HEK293 (cell line): ENCODE results near the gene MND1.
"Not testable (repeated sequence)": the region's sequence is repeated elsewhere in the genome, so short reads cannot be mapped to it uniquely, and the experiment has no call there.

Experiments used
- CTCF ChIA-PET: fragments of 350-600 bp; formaldehyde crosslinking; extraction: SDS; loops from one replicate; lab custom pipeline; 2021; ENCODE audit warnings: antibody characterized with exemption; lab: Yijun Ruan, JAX
- POLR2A ChIA-PET: fragments of 300-600 bp; formaldehyde crosslinking; extraction: SDS; loops from one replicate; lab custom pipeline; 2020; ENCODE audit warnings: antibody characterized with exemption, inconsistent platforms; lab: Yijun Ruan, JAX
- H3K27ac ChIP-seq: fragments of 200-500 bp; sonication (Bioruptor generic); 2 replicates; pipeline ENCODE4 v1.5.1; 2014; ENCODE audit warnings: low read depth, low read length, control low read depth, inconsistent platforms; ENCODE audit errors: extremely low read depth
- H3K36me3 ChIP-seq, 2 experiments: fragments of 200-500 bp in 1 of 2; sonication (Bioruptor generic) in 1 of 2; 1 replicate in 1 of 2; 2 replicates in 1 of 2; pipeline ENCODE4 v1.5.1; 2014 to 2017; ENCODE audit warnings: inconsistent platforms in 2 of 2, low read length in 2 of 2; ENCODE audit not compliant: control insufficient read depth in 2 of 2, insufficient read depth in 1 of 2
- H3K4me1 ChIP-seq: fragments of 200-500 bp; sonication (Bioruptor generic); 2 replicates; pipeline ENCODE4 v1.5.1; 2014; ENCODE audit warnings: mild to moderate bottlenecking, low read length, inconsistent platforms; ENCODE audit not compliant: control insufficient read depth, insufficient read depth
- H3K4me3 ChIP-seq: 2 replicates; pipeline ENCODE4 v1.5.1; 2011; ENCODE audit warnings: low read depth, mild to moderate bottlenecking, control low read depth, low read length, moderate library complexity
- H3K9me3 ChIP-seq: fragments of 200-500 bp; sonication (Bioruptor generic); 2 replicates; pipeline ENCODE4 v1.5.1; 2014; ENCODE audit warnings: low read depth, low read length, inconsistent platforms; ENCODE audit not compliant: control insufficient read depth, insufficient read depth
- EGR2 ChIP-seq: fragments of 450-650 bp; formaldehyde crosslinking; IDR thresholded peaks from 2 replicates; pipeline ENCODE4 v1.5.1; 2016; ENCODE audit warnings: low read depth, missing biosample characterization, missing genetic modification characterization
- GLI2 ChIP-seq: fragments of 450-650 bp; formaldehyde crosslinking; IDR thresholded peaks from 2 replicates; pipeline ENCODE4; 2017; ENCODE audit warnings: missing biosample characterization, missing genetic modification characterization, low read depth, borderline replicate concordance
- KLF10 ChIP-seq: fragments of 450-650 bp; IDR thresholded peaks from 2 replicates; pipeline ENCODE4 v1.5.1; 2018; ENCODE audit warnings: missing biosample characterization, mild to moderate bottlenecking, missing genetic modification characterization
- KLF16 ChIP-seq: fragments of 450-650 bp; formaldehyde crosslinking; IDR thresholded peaks from 2 replicates; pipeline ENCODE4 v1.5.1; 2017; ENCODE audit warnings: missing biosample characterization, missing genetic modification characterization
- MEIS1 ChIP-seq: sonication (generic); formaldehyde crosslinking; IDR thresholded peaks from 2 replicates; pipeline ENCODE4 v1.8.1; 2022; ENCODE audit warnings: missing genetic modification reagents, mild to moderate bottlenecking, borderline replicate concordance
- RBAK ChIP-seq: fragments of 450-650 bp; formaldehyde crosslinking; IDR thresholded peaks from 2 replicates; pipeline ENCODE4 v1.5.1; 2016; ENCODE audit warnings: missing biosample characterization, missing genetic modification characterization
- ZBTB26 ChIP-seq: fragments of 450-650 bp; formaldehyde crosslinking; optimal IDR thresholded peaks from 2 replicates; pipeline ENCODE3; 2016; ENCODE audit warnings: missing biosample characterization, mild to moderate bottlenecking, missing genetic modification characterization
- ZBTB48 ChIP-seq: fragments of 450-650 bp; formaldehyde crosslinking; IDR thresholded peaks from 2 replicates; pipeline ENCODE4 v1.5.1; 2016; ENCODE audit warnings: missing biosample characterization, missing genetic modification characterization
- ZNF114 ChIP-seq: fragments of 450-650 bp; formaldehyde crosslinking; IDR thresholded peaks from 2 replicates; pipeline ENCODE4 v1.5.0; 2017; ENCODE audit warnings: missing biosample characterization, missing genetic modification characterization
- ZNF133 ChIP-seq: fragments of 450-650 bp; formaldehyde crosslinking; IDR thresholded peaks from 2 replicates; pipeline ENCODE4 v1.5.1; 2016; ENCODE audit warnings: missing biosample characterization, missing genetic modification characterization
- ZNF146 ChIP-seq: fragments of 450-650 bp; formaldehyde crosslinking; IDR thresholded peaks from 2 replicates; pipeline ENCODE4 v1.5.1; 2016; ENCODE audit warnings: missing biosample characterization, missing genetic modification characterization
- ZNF155 ChIP-seq: fragments of 450-650 bp; formaldehyde crosslinking; IDR thresholded peaks from 2 replicates; pipeline ENCODE4 v1.5.1; 2016; ENCODE audit warnings: missing biosample characterization, missing genetic modification characterization
- ZNF280C ChIP-seq: fragments of 450-650 bp; formaldehyde crosslinking; IDR thresholded peaks from 2 replicates; pipeline ENCODE4 v1.5.1; 2016; ENCODE audit warnings: missing biosample characterization, missing genetic modification characterization
- ZNF366 ChIP-seq: fragments of 450-650 bp; formaldehyde crosslinking; conservative IDR thresholded peaks from 2 replicates; pipeline ENCODE4 v1.5.1; 2016; ENCODE audit warnings: missing biosample characterization, missing genetic modification characterization
- ZNF37A ChIP-seq: fragments of 450-650 bp; IDR thresholded peaks from 2 replicates; pipeline ENCODE4 v1.5.1; 2018; ENCODE audit warnings: missing biosample characterization, missing genetic modification characterization
- ZNF394 ChIP-seq: fragments of 450-650 bp; formaldehyde crosslinking; IDR thresholded peaks from 2 replicates; pipeline ENCODE4 v1.5.1; 2016; ENCODE audit warnings: missing biosample characterization, missing genetic modification characterization, mild to moderate bottlenecking, moderate library complexity, borderline replicate concordance
- ZNF473 ChIP-seq: fragments of 450-650 bp; formaldehyde crosslinking; IDR thresholded peaks from 2 replicates; pipeline ENCODE4 v1.5.1; 2017; ENCODE audit warnings: missing biosample characterization, missing genetic modification characterization
- ZNF561 ChIP-seq: fragments of 450-650 bp; IDR thresholded peaks from 2 replicates; pipeline ENCODE4 v1.5.1; 2018; ENCODE audit warnings: missing biosample characterization, missing genetic modification characterization, borderline replicate concordance
- ZNF580 ChIP-seq: fragments of 450-650 bp; formaldehyde crosslinking; IDR thresholded peaks from 2 replicates; pipeline ENCODE4 v1.5.1; 2016; ENCODE audit warnings: missing biosample characterization, missing genetic modification characterization
- ZNF600 ChIP-seq: fragments of 450-650 bp; formaldehyde crosslinking; IDR thresholded peaks from 2 replicates; pipeline ENCODE4 v1.5.1; 2016; ENCODE audit warnings: missing biosample characterization, missing genetic modification characterization
- ZNF629 ChIP-seq: fragments of 450-650 bp; formaldehyde crosslinking; IDR thresholded peaks from 2 replicates; pipeline ENCODE4 v1.5.1; 2017; ENCODE audit warnings: missing biosample characterization, missing genetic modification characterization
- ZNF692 ChIP-seq: fragments of 450-650 bp; formaldehyde crosslinking; IDR thresholded peaks from 2 replicates; pipeline ENCODE4 v1.5.1; 2016; ENCODE audit warnings: missing biosample characterization, missing genetic modification characterization
- TF ChIP-seq, protein P1 (sequence below): fragments of 450-650 bp; formaldehyde crosslinking; IDR thresholded peaks from 2 replicates; pipeline ENCODE4 v1.5.1; 2017; ENCODE audit warnings: missing biosample characterization, missing genetic modification characterization

Gene MND1

DNA sequence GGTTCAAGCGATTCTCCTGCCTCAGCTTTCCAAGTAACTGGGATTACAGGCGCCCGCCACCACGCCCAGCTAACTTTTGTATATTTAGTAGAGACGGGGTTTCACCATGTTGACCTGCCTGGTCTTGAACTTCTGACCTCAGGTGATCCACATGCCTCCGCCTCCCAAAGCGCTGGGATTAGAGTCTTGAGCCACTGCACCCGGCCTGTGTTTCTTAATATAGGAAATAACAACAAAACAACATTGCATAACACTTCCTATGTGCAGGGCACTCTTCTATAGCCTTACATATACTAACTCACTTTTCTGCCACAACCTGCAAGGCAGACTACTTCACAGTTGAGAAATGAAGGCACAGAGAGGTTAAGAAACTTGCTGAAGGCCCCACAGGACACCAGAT is 108.9 kb downstream of the MND1 start (continued):
- no peak for TF ChIP-seq ZBTB48

GRCh38 chr4:153458969-153459368 is 114.5 kb downstream of the MND1 start:
- Histone ChIP-seq H3K27ac (no peak overlapping the region), H3K4me1 (no peaks in the 10 kb centered on the region), H3K36me3 (no peaks in the 10 kb centered on the region), H3K9me3 (no peaks in the 10 kb centered on the region), H3K4me3 (no peak overlapping the region)
- no peak for TF ChIP-seq ZNF133 (tag by site-specific recombination)
- no peak for TF ChIP-seq ZNF280C (tag by site-specific recombination)
- TF ChIP-seq ZNF473 (tag by site-specific recombination) = no peak
- no peak for TF ChIP-seq ZNF155 (tag by site-specific recombination)
- no peak for TF ChIP-seq EGR2 (tag by site-specific recombination)
- TF ChIP-seq ZNF561 (tag by site-specific recombination) = no peak
- no peak for TF ChIP-seq ZNF114 (tag by site-specific recombination)
- TF ChIP-seq KLF16 (tag by site-specific recombination) = no peak
- no peak for TF ChIP-seq MEIS1 (CRISPR knock-in tag)
- no peak for TF ChIP-seq ZBTB26 (tag by site-specific recombination)
- no peak for TF ChIP-seq GLI2 (tag by site-specific recombination)
- no peak for TF ChIP-seq RBAK
- ChIA-PET CTCF (no interaction called here), POLR2A (no interaction called here)

GRCh38 chr4:153461549-153461948 is 117.1 kb downstream of the MND1 start:
- H3K27ac ChIP-seq, H3K9me3 ChIP-seq, H3K4me1 ChIP-seq, H3K36me3 ChIP-seq, POLR2A ChIA-PET, H3K4me3 ChIP-seq, CTCF ChIA-PET: not testable (repeated sequence)
- peak; percentile 94 for TF ChIP-seq ZNF146 (tag by site-specific recombination)
- peak; percentile 80 for TF ChIP-seq ZNF580 (tag by site-specific recombination)

GRCh38 chr4:153464068-153464467 is 119.6 kb downstream of the MND1 start:
- H3K4me3 ChIP-seq = no peak overlapping the region
- no peak overlapping the region for H3K27ac ChIP-seq
- no peaks in the 10 kb centered on the region for H3K36me3 ChIP-seq
- 0 out of 2 replicates have a peak, but pooled peaks have one; percentile 18 for TF ChIP-seq KLF10 (tag by site-specific recombination)
- 0 out of 2 replicates have a peak, but pooled peaks have one; percentile 13 for TF ChIP-seq ZNF366 (tag by site-specific recombination)
- 0 out of 2 replicates have a peak, but pooled peaks have one; percentile 25 for TF ChIP-seq ZNF629 (tag by site-specific recombination)
- no peak for TF ChIP-seq ZNF394 (tag by site-specific recombination)
- TF ChIP-seq, protein P1, sequence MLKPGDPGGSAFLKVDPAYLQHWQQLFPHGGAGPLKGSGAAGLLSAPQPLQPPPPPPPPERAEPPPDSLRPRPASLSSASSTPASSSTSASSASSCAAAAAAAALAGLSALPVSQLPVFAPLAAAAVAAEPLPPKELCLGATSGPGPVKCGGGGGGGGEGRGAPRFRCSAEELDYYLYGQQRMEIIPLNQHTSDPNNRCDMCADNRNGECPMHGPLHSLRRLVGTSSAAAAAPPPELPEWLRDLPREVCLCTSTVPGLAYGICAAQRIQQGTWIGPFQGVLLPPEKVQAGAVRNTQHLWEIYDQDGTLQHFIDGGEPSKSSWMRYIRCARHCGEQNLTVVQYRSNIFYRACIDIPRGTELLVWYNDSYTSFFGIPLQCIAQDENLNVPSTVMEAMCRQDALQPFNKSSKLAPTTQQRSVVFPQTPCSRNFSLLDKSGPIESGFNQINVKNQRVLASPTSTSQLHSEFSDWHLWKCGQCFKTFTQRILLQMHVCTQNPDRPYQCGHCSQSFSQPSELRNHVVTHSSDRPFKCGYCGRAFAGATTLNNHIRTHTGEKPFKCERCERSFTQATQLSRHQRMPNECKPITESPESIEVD = peak; percentile 29; the same call in 1 of the 2 replicates
- TF ChIP-seq ZNF37A = no peak
- TF ChIP-seq ZNF600 (tag by site-specific recombination) = peak; percentile 70; the same call in 1 of the 2 replicates
- TF ChIP-seq ZNF692 (tag by site-specific recombination) = no peak
- H3K9me3 ChIP-seq = no peaks in the 10 kb centered on the region
- ChIA-PET CTCF (interaction anchor here (0.7 kb wide), 2 partner anchors 31 to 392 kb away, joined by 3 to 5 read pairs; no protein-coding TSS in a partner anchor), POLR2A (interaction anchor here (0.6 kb wide), 1 partner anchor 119 kb away, joined by 3 read pairs; the partner anchor contains the start of gene MND1)
- H3K4me1 ChIP-seq = 0 out of 2 replicates have a peak, but pooled peaks cover 3% of the 10 kb centered on the region
